OCI-LY3 (cell line): ENCODE results near the gene ITGB1.
"Not testable (repeated sequence)": the region's sequence is repeated elsewhere in the genome, so short reads cannot be mapped to it uniquely, and the experiment has no call there.

ENCODE experiments used
- H2AFZ ChIP-seq: fragments of 200-600, 300-600 bp; shearing (Covaris generic); 2 replicates; pipeline ENCODE4 v1.6.0; 2014; ENCODE audit warnings: antibody characterized with exemption, low read depth, low read length
- H3K27ac ChIP-seq: fragments of 200-600, 300-600 bp; sonication (generic); 2 replicates; pipeline ENCODE4 v1.5.1; 2014; ENCODE audit warnings: mild to moderate bottlenecking, low read length, moderate library complexity, mixed read lengths
- H3K27me3 ChIP-seq: fragments of 200-600, 300-600 bp; sonication (generic); 2 replicates; pipeline ENCODE4 v1.6.1; 2014; ENCODE audit warnings: low read depth, low read length, mixed read lengths
- H3K36me3 ChIP-seq: fragments of 200-600, 300-600 bp; sonication (generic); replicated peaks from 2 replicates; pipeline ENCODE3; 2014; ENCODE audit warnings: low read depth, low read length, mixed read lengths
- H3K4me1 ChIP-seq: fragments of 300-600, 200-600 bp; sonication (generic); 2 replicates; pipeline ENCODE4 v1.6.1; 2014; ENCODE audit warnings: low read length, mixed read lengths
- H3K4me2 ChIP-seq: fragments of 200-600, 300-600 bp; sonication (generic); 2 replicates; pipeline ENCODE4 v1.6.1; 2014; ENCODE audit warnings: low read length, mixed read lengths
- H3K4me3 ChIP-seq: fragments of 300-600, 200-600 bp; sonication (generic); 2 replicates; pipeline ENCODE4 v1.5.1; 2014; ENCODE audit warnings: antibody characterized with exemption, mild to moderate bottlenecking, low read length, moderate library complexity
- H3K79me2 ChIP-seq: fragments of 300-600, 200-600 bp; shearing (Covaris generic); 2 replicates; pipeline ENCODE4 v1.6.1; 2014; ENCODE audit warnings: mild to moderate bottlenecking, low read length, mixed read lengths
- H3K9ac ChIP-seq: fragments of 300-600, 200-600 bp; shearing (Covaris generic); 2 replicates; pipeline ENCODE4 v1.6.0; 2014; ENCODE audit warnings: mild to moderate bottlenecking, low read length, moderate library complexity
- H3K9me3 ChIP-seq: fragments of 200-600, 300-600 bp; shearing (Covaris generic); 2 replicates; pipeline ENCODE4 v1.6.1; 2014; ENCODE audit warnings: low read length, mixed read lengths; ENCODE audit not compliant: insufficient read depth
- H4K20me1 ChIP-seq: fragments of 200-600, 300-600 bp; sonication (generic); 2 replicates; pipeline ENCODE4 v1.6.1; 2016; ENCODE audit warnings: low read length, mixed read lengths; ENCODE audit not compliant: insufficient read depth
- CTCF ChIP-seq: fragments of 200-600, 300-600 bp; sonication (generic); IDR thresholded peaks from 2 replicates; pipeline ENCODE4 v1.5.1; 2014; ENCODE audit warnings: antibody characterized with exemption, low read length, low read depth
- EZH2phosphoT487 ChIP-seq: fragments of 200-600 bp; shearing (Covaris generic); IDR thresholded peaks from 2 replicates; pipeline ENCODE4 v1.6.1; 2018; ENCODE audit warnings: antibody characterized with exemption, mixed run types, low read depth

Gene ITGB1

GRCh38 chr10:32923134-32923533, 34.9 kb downstream of the ITGB1 start:
- Histone ChIP-seq H4K20me1 (no peaks in the 10 kb centered on the region), H3K9me3 (no peaks in the 10 kb centered on the region), H3K4me3 (no peak overlapping the region), H3K4me2 (no peak overlapping the region), H3K27me3 (no peaks in the 10 kb centered on the region), H3K9ac (no peak overlapping the region), H2AFZ (no peak overlapping the region), H3K27ac (no peak overlapping the region), H3K4me1 (no peaks in the 10 kb centered on the region), H3K36me3 (no peaks in the 10 kb centered on the region), H3K79me2 (no peaks in the 10 kb centered on the region)
- TF ChIP-seq CTCF (no peak), EZH2phosphoT487 (no peak)

- Histone ChIP-seq H3K4me1 (no peaks in the 10 kb centered on the region), H3K79me2 (no peaks in the 10 kb centered on the region), H3K4me2 (no peak overlapping the region), H3K27me3 (no peaks in the 10 kb centered on the region), H3K9ac (no peak overlapping the region), H3K27ac (no peak overlapping the region), H3K4me3 (no peak overlapping the region), H3K9me3 (no peaks in the 10 kb centered on the region), H3K36me3 (no peaks in the 10 kb centered on the region), H4K20me1 (no peaks in the 10 kb centered on the region), H2AFZ (no peak overlapping the region)
- no peak for TF ChIP-seq CTCF
Measured at GRCh38 chr10:32922170-32922569, 35.9 kb downstream of the ITGB1 start.

- not testable (repeated sequence) for H2AFZ ChIP-seq, H3K36me3 ChIP-seq, H3K27me3 ChIP-seq, H3K27ac ChIP-seq, H3K4me2 ChIP-seq, H4K20me1 ChIP-seq, H3K79me2 ChIP-seq, H3K9me3 ChIP-seq, H3K4me3 ChIP-seq, H3K9ac ChIP-seq, H3K4me1 ChIP-seq
Measured at GRCh38 chr10:32917817-32918216, 40.2 kb downstream of the ITGB1 start.

GRCh38 chr10:32911285-32912016, 46.6 kb downstream of the ITGB1 start:
- H3K36me3 ChIP-seq: no peaks in the 10 kb centered on the region
- TF ChIP-seq CTCF (no peak), EZH2phosphoT487 (no peak)
- H3K9me3 ChIP-seq: no peaks in the 10 kb centered on the region
- no peak overlapping the region for H2AFZ ChIP-seq
- H3K9ac ChIP-seq: no peak overlapping the region
- H3K27me3 ChIP-seq: no peaks in the 10 kb centered on the region
- H3K79me2 ChIP-seq: no peaks in the 10 kb centered on the region
- no peaks in the 10 kb centered on the region for H4K20me1 ChIP-seq
- no peaks in the 10 kb centered on the region for H3K4me1 ChIP-seq
- H3K4me2 ChIP-seq: no peak overlapping the region
- H3K4me3 ChIP-seq: no peak overlapping the region
- no peak overlapping the region for H3K27ac ChIP-seq

GRCh38 chr10:32909970-32910369, 48.1 kb downstream of the ITGB1 start:
- not testable (repeated sequence) for H3K79me2 ChIP-seq, H3K27ac ChIP-seq, H3K36me3 ChIP-seq, H3K9ac ChIP-seq, H3K4me2 ChIP-seq, H3K4me3 ChIP-seq, H2AFZ ChIP-seq, H3K4me1 ChIP-seq, H4K20me1 ChIP-seq, H3K9me3 ChIP-seq, H3K27me3 ChIP-seq
